Renal pelvis (tissue), 4 donors: Measurements from ENCODE around the gene NID1. TPM values are rescaled to one million over a fixed set of nuclear protein-coding genes. Genes with fewer than 3 reads are reported as not detected.
"Not testable (repeated sequence)": the region's sequence is repeated elsewhere in the genome, so short reads cannot be mapped to it uniquely, and the experiment has no call there.

Source experiments
- DNase-seq: peaks from one replicate; pipeline ENCODE4 v3.0.0-alpha.2; 2013
- polyA plus RNA-seq, 3 donors: library from polyadenylated mRNA; unstranded; fragments of 120-200 nt; gene quantifications; one replicate each; pipeline ENCODE4 v1.2.1, GENCODE V29; 2013; ENCODE audit not compliant: insufficient read length in 3 of 3

NID1 gene
- polyA plus RNA-seq, 3 donors, result 150 to 186 (median 183) TPM

GRCh38 chr1:235972311-235972689 lies 92.6 kb downstream of the NID1 start:
- DNase-seq, result no peak

- peak; percentile 93 for DNase-seq
Observed at GRCh38 chr1:235971571-235972310, 93.1 kb downstream of the NID1 start.

GRCh38 chr1:235971020-235971419 lies 93.9 kb downstream of the NID1 start:
- DNase-seq, result no peak

DNA sequence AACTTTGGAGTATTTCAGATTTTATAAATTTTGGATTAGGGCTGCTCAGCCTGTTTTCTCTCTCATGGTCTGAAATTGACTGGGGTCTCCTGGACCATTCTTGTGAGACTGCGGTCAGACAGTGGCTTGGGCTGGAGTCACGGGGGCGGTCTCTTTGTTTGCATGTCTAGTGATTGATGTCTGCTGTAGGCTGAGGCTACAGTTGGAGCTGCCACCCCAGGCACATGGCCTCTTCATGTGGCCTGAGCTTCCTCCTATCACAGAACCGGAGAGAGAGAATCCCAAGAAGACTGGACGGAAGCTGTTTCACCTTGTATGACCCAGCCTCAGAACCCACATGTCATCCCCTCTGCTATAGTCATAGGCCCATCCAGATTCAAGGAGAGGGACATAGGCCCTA lies 96.1 kb downstream of the NID1 start:
- no peak for DNase-seq

- DNase-seq, result not testable (repeated sequence)
Observed at GRCh38 chr1:235966134-235966533, 98.8 kb downstream of the NID1 start.

DNA sequence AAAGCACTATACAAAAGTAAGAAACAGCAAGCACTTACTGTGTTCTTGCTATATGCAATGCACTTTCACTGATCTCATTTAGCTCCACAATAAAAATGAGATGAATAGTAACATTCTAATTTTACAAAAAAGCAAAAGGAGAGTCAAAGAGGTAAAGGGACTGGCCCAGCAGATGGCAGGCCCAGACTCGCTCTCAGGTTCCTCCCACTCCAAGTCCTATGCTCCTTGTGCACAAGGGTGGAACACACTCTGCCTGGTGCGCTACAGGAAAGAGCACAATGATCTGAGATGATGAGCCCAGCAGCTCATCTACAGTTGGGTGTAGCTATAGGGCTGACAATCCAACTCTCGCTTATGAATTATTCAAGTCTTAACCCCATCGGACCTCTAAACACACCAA lies 104.1 kb downstream of the NID1 start:
- no peak for DNase-seq

DNA sequence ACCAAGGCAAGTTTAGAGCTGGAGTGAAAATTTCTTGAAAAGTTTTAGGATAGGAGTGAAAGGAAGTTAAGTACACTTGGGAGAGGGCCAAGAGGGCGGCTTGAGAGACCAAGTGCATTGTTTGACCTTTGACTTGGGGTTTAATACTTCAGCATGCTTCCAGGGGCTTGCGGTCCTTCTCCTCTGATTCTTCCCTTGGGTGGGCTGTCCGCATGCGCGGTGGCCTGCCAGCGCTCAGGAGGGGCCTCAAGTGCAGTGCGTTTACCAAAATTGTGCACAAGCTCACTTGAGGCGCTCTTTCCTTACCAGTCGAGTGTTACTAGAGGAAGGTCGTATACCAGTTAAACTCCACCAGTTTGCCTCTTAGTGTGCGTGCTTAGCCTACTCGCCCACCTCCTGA lies 106.9 kb downstream of the NID1 start:
- no peak for DNase-seq

- DNase-seq, result no peak
Observed at GRCh38 chr1:235955777-235956176, 109.1 kb downstream of the NID1 start.

DNA sequence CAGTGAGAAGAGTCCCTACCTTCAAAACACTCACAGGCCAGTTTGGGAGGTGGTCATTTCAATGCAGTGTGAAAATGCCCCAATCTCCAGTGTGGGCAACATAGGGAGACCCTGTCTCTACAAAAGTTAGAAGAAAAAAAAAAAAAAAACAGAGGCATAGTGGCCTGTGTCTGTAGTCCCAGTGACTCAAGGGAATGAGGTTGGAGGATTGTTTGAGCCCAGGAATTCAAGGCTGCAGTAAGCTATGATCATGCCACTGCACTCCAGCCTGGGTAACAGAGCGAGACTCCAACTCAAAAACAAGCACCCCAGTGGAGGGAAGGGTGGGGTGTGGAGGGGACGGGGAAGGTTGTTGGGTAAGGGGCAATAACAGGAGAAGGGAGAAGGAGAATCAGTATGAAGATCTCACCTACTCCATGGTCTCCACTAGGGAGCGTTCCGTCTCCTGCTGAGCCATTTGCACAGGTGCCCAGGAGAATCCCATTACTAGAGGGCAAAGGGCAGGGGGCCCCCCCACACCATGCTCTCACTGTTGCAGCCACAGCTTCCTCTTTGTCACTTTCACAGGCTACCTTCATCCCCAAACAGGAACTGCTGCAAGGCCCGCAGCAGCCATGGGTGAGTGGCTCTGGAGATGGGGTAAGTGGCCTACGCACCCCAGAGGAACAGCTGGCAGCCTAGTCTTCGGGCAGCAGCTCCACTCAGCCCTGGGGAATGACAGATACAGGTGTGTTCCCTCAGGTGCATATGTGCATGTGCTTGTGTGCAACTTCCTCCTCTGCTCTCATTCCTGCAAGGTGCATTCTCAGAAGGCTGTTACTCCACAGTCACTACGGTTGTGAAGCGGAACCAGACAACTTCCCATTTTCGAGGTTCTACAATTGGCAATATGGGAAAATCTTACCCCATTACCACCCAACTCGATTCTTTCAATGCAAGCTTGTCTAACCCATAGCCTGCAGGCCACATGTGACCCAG lies 110.3 kb downstream of the NID1 start:
- DNase-seq, result no peak

GRCh38 chr1:235953801-235954200 lies 111.1 kb downstream of the NID1 start:
- no peak for DNase-seq

DNA sequence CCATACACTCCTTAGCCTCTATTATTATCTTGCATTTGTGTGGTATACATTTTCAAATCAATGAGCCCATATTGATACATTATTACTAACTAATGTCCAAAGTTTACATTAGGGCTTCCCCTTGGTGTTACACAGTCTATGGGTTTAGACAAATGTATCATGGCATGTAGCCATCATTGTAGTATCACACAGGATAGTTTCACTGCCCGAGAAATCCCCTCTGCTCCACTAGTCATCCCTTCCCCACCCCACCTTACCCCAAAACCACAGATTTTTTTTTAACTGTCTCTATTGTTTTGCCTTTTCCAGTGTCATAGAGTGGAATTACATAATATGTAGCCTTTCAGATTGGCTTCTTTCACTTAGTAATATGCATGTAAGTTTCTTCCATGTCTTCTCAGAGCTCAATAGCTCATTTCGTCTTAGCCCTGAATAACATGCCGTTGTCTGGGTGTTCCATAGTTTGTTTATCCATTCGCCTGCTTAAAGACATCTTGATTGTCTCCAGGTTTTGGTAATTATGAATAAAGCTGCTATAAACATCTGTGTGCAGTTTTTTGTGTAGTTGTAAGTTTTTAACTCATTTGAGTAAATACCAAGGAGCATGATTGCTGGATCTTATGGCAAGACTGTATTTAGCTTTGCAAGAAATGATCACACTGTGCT lies 111.8 kb downstream of the NID1 start:
- no peak for DNase-seq

DNA sequence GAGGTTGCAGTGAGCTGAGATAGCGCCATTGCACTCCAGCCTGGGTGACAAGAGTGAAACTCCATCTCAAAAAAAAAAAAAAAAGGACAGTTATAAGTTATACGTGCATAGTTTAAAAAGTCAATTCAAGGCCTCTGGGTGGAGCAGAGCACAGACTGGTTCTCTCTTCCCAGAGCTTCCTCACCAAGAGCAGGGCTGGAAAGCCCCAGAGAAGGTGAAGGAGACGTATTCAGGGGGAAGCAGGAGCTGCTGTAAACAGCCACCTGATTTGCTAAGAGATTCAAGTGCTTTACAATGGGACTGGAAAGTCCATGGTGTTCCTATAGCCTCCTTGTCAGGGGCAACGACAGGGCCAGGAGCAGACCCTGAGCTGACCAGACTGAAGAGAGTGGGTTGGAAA lies 113.2 kb downstream of the NID1 start:
- DNase-seq, result no peak

GRCh38 chr1:235950318-235950717 lies 114.6 kb downstream of the NID1 start:
- DNase-seq, result no peak

GRCh38 chr1:235948774-235949427 lies 116.0 kb downstream of the NID1 start:
- no peak for DNase-seq

DNA sequence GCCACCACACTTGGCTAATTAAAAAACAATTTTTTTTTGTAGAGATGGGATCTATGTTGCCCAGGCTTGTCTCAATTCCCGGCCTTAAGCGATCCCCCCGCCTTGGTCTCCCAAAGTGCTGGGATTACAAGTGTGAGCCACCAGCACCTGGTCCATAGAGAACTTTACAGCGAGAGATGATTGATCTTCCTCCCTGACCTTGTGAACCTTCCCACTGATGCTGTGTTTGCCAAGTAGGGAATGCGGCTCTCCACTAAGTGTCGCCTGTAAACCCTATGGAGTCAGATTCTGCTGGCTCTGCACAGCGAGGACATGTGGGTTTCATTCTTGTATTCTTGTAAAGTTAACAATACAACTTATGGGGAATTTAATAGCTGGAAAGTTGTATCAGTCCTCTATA lies 116.9 kb downstream of the NID1 start:
- DNase-seq, result no peak

DNA sequence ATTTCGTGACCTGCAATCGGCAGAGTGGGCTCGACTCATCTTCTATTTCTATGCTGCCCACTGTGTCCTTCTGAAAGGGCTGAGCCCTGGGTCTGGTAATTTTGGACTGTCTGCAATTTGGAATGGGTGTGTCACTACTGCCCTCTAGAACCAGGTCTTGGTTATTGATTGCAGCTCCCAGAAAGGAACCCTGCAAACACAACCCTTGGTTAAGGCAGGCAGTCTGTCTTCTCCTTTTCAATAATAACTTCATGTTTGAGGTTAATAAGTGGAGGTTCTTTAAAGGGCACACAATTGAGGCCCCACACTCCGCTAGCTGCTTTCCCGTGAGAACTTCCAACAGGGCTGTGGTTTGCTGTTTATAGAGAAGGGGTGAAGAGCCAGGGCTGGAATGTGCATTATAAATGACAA lies 118.3 kb downstream of the NID1 start:
- DNase-seq, result no peak

DNA sequence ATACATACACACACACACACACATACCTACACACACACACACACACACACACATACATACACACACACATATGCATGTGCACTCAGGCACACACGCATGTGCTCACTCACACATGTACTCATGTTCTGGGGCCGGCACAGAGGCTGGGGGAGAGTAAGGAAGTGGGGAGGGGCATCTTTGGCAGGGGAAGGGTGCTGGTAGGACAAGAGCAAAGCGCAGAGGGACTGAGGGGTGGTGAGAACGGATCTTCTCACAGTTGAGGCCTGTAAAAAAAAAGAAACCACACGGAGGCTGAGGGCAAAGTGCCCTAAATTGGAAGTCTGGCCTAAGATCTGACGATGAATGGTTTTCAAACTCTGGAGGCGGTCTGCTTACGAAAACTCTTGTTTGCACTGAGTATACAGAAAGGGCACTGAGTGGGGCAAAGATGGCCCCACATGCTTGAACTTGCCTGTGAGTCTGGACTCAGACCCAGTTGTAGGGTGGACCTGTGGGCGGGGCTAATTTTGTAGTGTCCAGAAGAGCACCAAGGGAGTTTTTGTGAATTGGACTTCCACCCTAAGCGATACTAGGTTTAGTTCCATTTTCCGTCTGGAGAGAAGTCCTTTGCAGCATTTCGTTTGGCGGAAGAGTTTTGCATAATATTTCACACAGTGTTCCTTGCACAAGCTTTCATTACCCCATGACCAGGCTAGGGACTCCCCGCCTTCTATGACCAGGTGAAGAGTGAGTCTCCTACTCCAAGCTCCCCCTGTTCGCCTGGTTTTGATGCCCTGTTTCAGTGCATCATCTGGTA lies 118.9 kb downstream of the NID1 start:
- no peak for DNase-seq

DNA sequence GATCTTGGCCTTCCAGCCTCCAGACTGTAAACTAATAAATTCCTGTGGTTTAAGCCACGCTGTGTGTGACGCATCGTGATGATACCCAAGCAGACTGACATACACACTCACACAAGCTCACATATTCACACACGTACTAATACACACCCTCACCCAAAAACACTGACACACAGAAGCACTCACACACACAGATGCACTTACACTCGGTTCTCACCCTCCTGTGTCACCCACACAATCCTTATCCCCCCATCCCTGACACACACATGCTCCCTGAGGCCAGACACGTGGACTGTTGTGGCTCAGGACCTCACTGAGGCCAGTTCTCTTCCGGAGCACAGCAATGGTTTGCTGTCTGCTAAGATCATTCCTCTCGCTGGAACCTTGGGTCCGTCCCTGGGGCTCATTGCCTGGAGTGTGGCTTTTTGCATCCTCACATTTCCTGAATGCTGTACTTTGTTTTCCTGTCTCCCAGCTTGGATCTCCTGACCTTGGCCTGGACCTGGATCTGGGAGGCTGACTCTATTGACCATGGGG lies 121.2 kb downstream of the NID1 start:
- DNase-seq, result no peak

GRCh38 chr1:235942979-235943575 lies 121.8 kb downstream of the NID1 start:
- DNase-seq, result no peak

DNA sequence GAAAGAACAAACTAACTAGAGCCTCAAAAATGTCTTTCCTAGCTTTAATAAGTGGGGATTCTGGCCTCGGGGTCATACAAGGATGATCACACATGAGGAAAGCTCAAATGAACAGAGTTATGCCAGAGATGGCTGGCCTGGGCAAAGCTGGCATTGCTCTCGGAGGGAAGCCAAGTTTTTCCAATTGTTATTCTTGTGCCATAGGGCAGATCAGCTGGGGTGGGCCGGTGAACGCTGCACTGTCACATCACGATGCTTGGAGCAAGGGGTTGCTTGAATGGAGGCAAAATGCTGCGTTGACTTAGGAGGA lies 122.3 kb downstream of the NID1 start:
- no peak for DNase-seq
